IMR-90 (cell line): Measurements from ENCODE around the gene C10orf120.

Source experiments
- CEBPB ChIP-seq: IDR thresholded peaks from 2 replicates; pipeline ENCODE4 v1.6.1; 2012; ENCODE audit warnings: low read depth, low read length, improper control_type of control experiment
- CHD1 ChIP-seq: IDR thresholded peaks from 2 replicates; pipeline ENCODE4 v1.6.1; 2012; ENCODE audit warnings: low read depth, low read length, improper control_type of control experiment
- CTCF ChIP-seq: conservative IDR thresholded peaks from 2 replicates; pipeline ENCODE4 v1.5.1; 2012; ENCODE audit warnings: mild to moderate bottlenecking, low read depth, low read length, improper control_type of control experiment
- MAFK ChIP-seq: IDR thresholded peaks from 2 replicates; pipeline ENCODE4 v1.6.1; 2012; ENCODE audit warnings: low read depth, low read length, improper control_type of control experiment
- MAZ ChIP-seq: IDR thresholded peaks from 2 replicates; pipeline ENCODE4 v1.6.1; 2012; ENCODE audit warnings: low read depth, mild to moderate bottlenecking, low read length, improper control_type of control experiment, moderate library complexity, borderline replicate concordance
- POLR2A ChIP-seq: IDR thresholded peaks from 2 replicates; pipeline ENCODE4 v1.6.1; 2012; ENCODE audit warnings: mild to moderate bottlenecking, low read depth, low read length
- RFX5 ChIP-seq: IDR thresholded peaks from 2 replicates; pipeline ENCODE4 v1.8.0; 2012; ENCODE audit warnings: low read depth, mild to moderate bottlenecking, low read length, moderate library complexity

- TF ChIP-seq POLR2A (no peak), RFX5 (no peak), CTCF (no peak), MAFK (no peak), CEBPB (no peak), CHD1 (no peak), MAZ (no peak)
Measured at GRCh38 chr10:122672655-122673054, 27.0 kb downstream of the C10orf120 start.
